GM23338 (cell line): ENCODE data around the gene IFI6.

Experiments
- EZH2 ChIP-seq: fragments of 200-600 bp; sonication (generic); IDR thresholded peaks from one replicate; pipeline ENCODE4 v1.8.0; 2017; ENCODE audit warnings: antibody characterized with exemption, mild to moderate bottlenecking, low read depth; ENCODE audit not compliant: unreplicated experiment
- EZH2phosphoT487 ChIP-seq: fragments of 200-600 bp; sonication (generic); IDR thresholded peaks from one replicate; pipeline ENCODE4 v1.8.1; 2018; ENCODE audit warnings: antibody characterized with exemption; ENCODE audit not compliant: unreplicated experiment
- JUNB ChIP-seq: IDR thresholded peaks from one replicate; pipeline ENCODE4 v1.6.1; 2016; ENCODE audit warnings: antibody characterized with exemption; ENCODE audit not compliant: unreplicated experiment
- TF ChIP-seq, protein P1 (sequence below), 2 experiments: fragments of 200-600 bp in 1 of 2; sonication (generic) in 1 of 2; conservative IDR thresholded peaks; 2 replicates each; pipeline versions ENCODE4 v1.5.1 to v1.6.1; 2016 to 2017; ENCODE audit warnings: antibody characterized with exemption in 2 of 2, low read depth in 2 of 2, mild to moderate bottlenecking in 2 of 2, moderate library complexity in 1 of 2
- TF ChIP-seq, protein P2 (sequence below): IDR thresholded peaks from one replicate; pipeline ENCODE4 v1.6.1; 2018; ENCODE audit warnings: antibody characterized with exemption; ENCODE audit not compliant: unreplicated experiment

DNA sequence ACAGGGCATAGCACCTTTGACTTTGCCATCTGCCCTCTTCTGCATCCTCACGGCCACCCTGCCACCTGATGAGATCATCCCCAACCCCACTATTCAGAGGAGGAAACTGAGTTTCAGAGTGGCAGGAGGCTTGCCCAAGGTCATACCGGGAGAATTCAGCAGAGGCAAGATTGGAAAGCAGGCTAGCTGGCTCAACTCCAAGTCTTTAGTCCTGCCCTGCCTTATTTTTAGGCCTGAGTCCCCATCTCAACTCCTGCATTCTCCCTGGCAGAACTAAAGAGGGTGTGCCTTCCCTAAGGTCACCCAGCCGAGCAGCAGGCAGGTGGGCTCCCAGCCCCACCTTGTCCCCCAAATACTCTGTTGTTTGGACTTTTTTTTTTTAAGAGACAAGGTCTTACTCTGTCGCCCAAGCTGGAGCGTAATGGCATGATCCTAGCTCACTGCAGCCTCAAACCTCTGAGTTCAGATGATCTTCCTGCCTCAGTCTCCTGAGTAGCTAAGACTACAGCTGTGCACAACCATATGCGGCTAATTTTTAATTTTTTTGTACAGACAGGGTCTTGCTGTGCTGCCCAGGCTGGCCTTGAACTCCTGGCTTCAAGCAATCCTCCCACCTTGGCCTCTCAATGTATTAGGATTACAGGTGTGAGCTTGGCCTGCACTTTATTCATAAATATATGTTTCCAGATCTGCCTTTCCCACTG is 23.2 kb downstream of the IFI6 start:
- TF ChIP-seq, protein P1, sequence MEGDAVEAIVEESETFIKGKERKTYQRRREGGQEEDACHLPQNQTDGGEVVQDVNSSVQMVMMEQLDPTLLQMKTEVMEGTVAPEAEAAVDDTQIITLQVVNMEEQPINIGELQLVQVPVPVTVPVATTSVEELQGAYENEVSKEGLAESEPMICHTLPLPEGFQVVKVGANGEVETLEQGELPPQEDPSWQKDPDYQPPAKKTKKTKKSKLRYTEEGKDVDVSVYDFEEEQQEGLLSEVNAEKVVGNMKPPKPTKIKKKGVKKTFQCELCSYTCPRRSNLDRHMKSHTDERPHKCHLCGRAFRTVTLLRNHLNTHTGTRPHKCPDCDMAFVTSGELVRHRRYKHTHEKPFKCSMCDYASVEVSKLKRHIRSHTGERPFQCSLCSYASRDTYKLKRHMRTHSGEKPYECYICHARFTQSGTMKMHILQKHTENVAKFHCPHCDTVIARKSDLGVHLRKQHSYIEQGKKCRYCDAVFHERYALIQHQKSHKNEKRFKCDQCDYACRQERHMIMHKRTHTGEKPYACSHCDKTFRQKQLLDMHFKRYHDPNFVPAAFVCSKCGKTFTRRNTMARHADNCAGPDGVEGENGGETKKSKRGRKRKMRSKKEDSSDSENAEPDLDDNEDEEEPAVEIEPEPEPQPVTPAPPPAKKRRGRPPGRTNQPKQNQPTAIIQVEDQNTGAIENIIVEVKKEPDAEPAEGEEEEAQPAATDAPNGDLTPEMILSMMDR (conservative IDR thresholded peaks at IDR 0.05; ENCODE audit: low read depth in 2 of 2): no peak
- TF ChIP-seq EZH2phosphoT487 (no peak), EZH2 (no peak), JUNB (no peak)
- TF ChIP-seq, protein P2, sequence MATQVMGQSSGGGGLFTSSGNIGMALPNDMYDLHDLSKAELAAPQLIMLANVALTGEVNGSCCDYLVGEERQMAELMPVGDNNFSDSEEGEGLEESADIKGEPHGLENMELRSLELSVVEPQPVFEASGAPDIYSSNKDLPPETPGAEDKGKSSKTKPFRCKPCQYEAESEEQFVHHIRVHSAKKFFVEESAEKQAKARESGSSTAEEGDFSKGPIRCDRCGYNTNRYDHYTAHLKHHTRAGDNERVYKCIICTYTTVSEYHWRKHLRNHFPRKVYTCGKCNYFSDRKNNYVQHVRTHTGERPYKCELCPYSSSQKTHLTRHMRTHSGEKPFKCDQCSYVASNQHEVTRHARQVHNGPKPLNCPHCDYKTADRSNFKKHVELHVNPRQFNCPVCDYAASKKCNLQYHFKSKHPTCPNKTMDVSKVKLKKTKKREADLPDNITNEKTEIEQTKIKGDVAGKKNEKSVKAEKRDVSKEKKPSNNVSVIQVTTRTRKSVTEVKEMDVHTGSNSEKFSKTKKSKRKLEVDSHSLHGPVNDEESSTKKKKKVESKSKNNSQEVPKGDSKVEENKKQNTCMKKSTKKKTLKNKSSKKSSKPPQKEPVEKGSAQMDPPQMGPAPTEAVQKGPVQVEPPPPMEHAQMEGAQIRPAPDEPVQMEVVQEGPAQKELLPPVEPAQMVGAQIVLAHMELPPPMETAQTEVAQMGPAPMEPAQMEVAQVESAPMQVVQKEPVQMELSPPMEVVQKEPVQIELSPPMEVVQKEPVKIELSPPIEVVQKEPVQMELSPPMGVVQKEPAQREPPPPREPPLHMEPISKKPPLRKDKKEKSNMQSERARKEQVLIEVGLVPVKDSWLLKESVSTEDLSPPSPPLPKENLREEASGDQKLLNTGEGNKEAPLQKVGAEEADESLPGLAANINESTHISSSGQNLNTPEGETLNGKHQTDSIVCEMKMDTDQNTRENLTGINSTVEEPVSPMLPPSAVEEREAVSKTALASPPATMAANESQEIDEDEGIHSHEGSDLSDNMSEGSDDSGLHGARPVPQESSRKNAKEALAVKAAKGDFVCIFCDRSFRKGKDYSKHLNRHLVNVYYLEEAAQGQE: no peak
